Measurements from ENCODE around the gene LRRFIP2.

Gene LRRFIP2

DNA sequence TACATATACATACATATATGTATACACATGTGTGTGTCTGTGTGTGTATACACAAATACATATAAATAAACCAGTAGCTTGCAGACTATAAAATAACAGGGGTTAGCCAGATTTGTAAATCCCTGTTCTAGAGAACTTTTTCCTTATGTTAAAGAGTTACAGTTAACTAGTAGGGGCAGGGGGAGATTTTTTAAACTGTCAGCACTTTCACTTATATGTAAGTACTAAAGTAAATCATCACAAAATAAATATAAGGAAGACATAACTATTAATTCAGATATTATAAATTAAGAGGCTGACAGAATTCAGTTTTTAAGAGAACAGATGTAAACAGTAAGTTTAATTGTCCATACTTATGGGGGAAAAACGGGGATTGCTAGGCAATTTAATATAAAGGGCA lies 74.0 kb downstream of the LRRFIP2 start:
- H3K9me3 ChIP-seq, result no peaks in the 10 kb centered on the region
- no peak for DNase-seq
- peaks cover 0 to 5% (median 0%) of the 10 kb centered on the region in 3 donors for H3K36me3 ChIP-seq
- H3K27ac ChIP-seq, result no peak overlapping the region
- intact Hi-C loops (cut with DNase I; ENCODE audit: low total_unique reads), result no loop called here
- TF ChIP-seq, protein P1, sequence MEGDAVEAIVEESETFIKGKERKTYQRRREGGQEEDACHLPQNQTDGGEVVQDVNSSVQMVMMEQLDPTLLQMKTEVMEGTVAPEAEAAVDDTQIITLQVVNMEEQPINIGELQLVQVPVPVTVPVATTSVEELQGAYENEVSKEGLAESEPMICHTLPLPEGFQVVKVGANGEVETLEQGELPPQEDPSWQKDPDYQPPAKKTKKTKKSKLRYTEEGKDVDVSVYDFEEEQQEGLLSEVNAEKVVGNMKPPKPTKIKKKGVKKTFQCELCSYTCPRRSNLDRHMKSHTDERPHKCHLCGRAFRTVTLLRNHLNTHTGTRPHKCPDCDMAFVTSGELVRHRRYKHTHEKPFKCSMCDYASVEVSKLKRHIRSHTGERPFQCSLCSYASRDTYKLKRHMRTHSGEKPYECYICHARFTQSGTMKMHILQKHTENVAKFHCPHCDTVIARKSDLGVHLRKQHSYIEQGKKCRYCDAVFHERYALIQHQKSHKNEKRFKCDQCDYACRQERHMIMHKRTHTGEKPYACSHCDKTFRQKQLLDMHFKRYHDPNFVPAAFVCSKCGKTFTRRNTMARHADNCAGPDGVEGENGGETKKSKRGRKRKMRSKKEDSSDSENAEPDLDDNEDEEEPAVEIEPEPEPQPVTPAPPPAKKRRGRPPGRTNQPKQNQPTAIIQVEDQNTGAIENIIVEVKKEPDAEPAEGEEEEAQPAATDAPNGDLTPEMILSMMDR (IDR thresholded peaks at IDR 0.05), result no peak
- H3K4me1 ChIP-seq, result peaks cover 0 to 19% (median 1%) of the 10 kb centered on the region in 4 donors
- H3K27me3 ChIP-seq, result no peaks in the 10 kb centered on the region
- H3K4me3 ChIP-seq, result no peak overlapping the region

DNA sequence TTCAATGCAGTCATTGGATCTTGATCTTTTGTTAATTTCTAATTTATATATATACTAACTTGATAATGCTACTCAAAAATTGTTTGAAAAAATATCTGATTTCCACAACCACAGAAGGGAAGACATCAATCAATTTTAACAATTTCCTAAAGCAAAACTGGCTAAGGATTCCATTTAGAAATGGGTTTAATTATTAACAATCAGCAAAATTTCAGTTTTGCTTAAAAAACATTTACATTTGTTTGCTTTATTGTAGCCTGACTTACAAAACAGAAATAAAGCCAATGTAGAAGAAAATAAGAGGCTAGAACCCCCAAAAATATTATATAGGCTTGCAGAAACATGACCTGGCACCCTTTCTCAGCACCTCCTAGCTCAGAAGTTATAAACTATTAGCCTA lies 74.9 kb downstream of the LRRFIP2 start:
- TF ChIP-seq, protein P1 (IDR thresholded peaks at IDR 0.05), result no peak
- Histone ChIP-seq H3K9me3 (no peaks in the 10 kb centered on the region), H3K4me3 (no peak overlapping the region), H3K27me3 (no peaks in the 10 kb centered on the region), H3K27ac (no peak overlapping the region), H3K4me1 (peaks cover 0 to 19% (median 1%) of the 10 kb centered on the region in 4 donors), H3K36me3 (peaks cover 0 to 5% (median 0%) of the 10 kb centered on the region in 3 donors)
- DNase-seq, result no peak
- intact Hi-C loops (cut with DNase I; ENCODE audit: low total_unique reads), result no loop called here

DNA sequence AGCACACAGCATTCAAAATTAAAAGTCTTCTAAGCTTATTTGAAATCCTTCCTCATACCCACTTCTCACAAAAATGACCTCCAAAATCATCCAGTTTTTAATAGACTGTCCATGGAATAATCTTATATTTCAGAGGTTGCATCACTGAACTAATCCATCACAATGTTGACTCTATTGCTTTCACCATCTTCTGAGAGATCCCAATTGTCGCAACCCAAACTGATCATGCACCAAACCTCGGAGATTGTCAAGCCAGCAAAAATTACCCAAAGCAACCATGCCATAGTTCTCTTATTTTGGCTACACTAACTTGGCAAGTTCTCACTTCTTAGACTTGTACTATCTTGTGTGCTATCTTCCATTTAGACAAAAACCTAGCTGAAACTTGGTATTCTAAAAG lies 75.5 kb downstream of the LRRFIP2 start:
- intact Hi-C loops (cut with DNase I; ENCODE audit: low total_unique reads), result no loop called here
- Histone ChIP-seq H3K4me3 (no peak overlapping the region), H3K27me3 (no peaks in the 10 kb centered on the region), H3K27ac (no peak overlapping the region), H3K9me3 (no peaks in the 10 kb centered on the region), H3K4me1 (peaks cover 0 to 19% (median 1%) of the 10 kb centered on the region in 4 donors), H3K36me3 (peaks cover 0 to 5% (median 0%) of the 10 kb centered on the region in 3 donors)
- no peak for DNase-seq
- TF ChIP-seq, protein P1 (IDR thresholded peaks at IDR 0.05), result no peak

DNA sequence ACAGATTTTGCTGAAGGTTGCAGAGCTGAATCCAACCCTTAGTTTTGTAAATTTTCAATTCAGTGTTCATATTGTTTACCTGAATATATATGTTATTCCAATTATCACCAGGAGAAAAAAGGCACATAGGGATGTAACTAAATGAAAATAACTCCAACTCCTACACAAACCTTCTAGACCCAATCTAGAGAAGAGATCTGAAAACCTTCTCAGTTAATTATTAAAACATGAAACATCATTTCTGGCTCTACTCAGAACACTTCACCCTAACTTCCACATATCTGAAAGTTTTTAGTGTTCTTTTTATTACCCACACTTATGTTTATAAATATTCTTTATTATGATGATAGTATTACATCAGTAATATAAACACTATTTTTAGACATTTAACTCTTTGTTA lies 76.6 kb downstream of the LRRFIP2 start:
- peaks cover 0 to 8% (median 5%) of the 10 kb centered on the region in 3 donors for H3K36me3 ChIP-seq
- no peaks in the 10 kb centered on the region for H3K9me3 ChIP-seq
- peaks cover 0 to 19% (median 1%) of the 10 kb centered on the region in 4 donors for H3K4me1 ChIP-seq
- no peak overlapping the region for H3K27ac ChIP-seq
- H3K27me3 ChIP-seq, result no peaks in the 10 kb centered on the region
- TF ChIP-seq, protein P1 (IDR thresholded peaks at IDR 0.05), result no peak
- no peak for DNase-seq
- H3K4me3 ChIP-seq, result no peak overlapping the region
- intact Hi-C loops (cut with DNase I; ENCODE audit: low total_unique reads), result no loop called here

DNA sequence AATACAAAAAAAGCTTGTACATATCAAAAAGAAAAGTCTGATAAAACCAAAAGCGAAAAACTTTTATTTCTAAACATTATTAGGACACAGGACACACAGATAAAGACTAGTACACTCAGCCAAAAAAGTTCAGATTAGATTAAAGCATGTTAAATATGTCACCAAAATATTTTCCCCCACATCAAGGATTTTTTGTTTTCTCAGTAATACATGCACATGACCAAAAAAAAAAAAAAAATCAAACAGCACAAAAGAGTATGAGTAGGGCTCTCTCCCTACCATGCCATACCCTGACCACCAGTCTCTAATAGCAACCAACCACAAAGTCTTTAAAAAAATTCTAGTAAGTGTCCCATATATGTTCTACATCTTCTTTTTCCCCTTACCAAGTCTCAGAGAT lies 77.4 kb downstream of the LRRFIP2 start:
- Histone ChIP-seq H3K4me1 (peaks cover 0 to 19% (median 1%) of the 10 kb centered on the region in 4 donors), H3K9me3 (no peaks in the 10 kb centered on the region), H3K27me3 (no peaks in the 10 kb centered on the region), H3K27ac (peak overlapping the region in 1 of 2 donors; percentile 26), H3K36me3 (peaks cover 0 to 13% (median 8%) of the 10 kb centered on the region in 3 donors), H3K4me3 (no peak overlapping the region)
- DNase-seq, result no peak
- intact Hi-C loops (cut with DNase I; ENCODE audit: low total_unique reads), result no loop called here
- TF ChIP-seq, protein P1 (IDR thresholded peaks at IDR 0.05), result no peak

DNA sequence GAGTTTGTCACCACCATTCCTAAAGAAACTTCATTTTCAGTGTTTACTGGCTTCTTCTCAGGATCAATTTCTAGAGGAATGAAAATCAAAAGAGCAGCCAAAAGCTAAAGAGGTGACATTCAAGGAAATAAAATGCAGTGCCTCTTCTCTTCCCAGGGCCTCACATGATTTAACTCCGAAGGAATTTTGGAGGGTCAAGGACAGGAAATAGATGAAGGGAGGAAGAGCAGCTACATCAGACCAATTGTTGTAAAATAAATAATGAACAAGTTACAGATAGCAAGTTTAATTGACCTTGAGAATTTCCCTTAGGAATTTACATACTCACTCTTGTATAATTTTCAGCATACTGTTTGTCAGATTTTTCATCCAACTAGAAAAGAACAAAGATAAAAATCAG lies 78.1 kb downstream of the LRRFIP2 start:
- peak overlapping the region in 1 of 2 donors; percentile 26 for H3K27ac ChIP-seq
- no peaks in the 10 kb centered on the region for H3K9me3 ChIP-seq
- no peaks in the 10 kb centered on the region for H3K27me3 ChIP-seq
- intact Hi-C loops (cut with DNase I; ENCODE audit: low total_unique reads), result no loop called here
- DNase-seq, result no peak
- peaks cover 3 to 14% (median 12%) of the 10 kb centered on the region in 3 donors for H3K36me3 ChIP-seq
- H3K4me1 ChIP-seq, result peaks cover 0 to 19% (median 1%) of the 10 kb centered on the region in 4 donors
- TF ChIP-seq, protein P1 (IDR thresholded peaks at IDR 0.05), result no peak
- no peak overlapping the region for H3K4me3 ChIP-seq

Data from tibial artery (tissue), 4 donors.